Epithelial cell of proximal tubule (primary cell): ENCODE data around the gene MAP7D3. TPM values are rescaled to one million over a fixed set of nuclear protein-coding genes. Genes with fewer than 3 reads are reported as not detected.

Source experiments
- DNase-seq: peaks from one replicate; pipeline ENCODE4 v3.0.0-alpha.2; 2011; ENCODE audit warnings: low read depth
- H3K4me3 ChIP-seq: 2 replicates; pipeline ENCODE4 v1.5.1; 2011; ENCODE audit warnings: low read depth, mild to moderate bottlenecking, low read length
- total RNA-seq: library from RNA; depleted of rRNA; stranded (reverse); fragments of >200 nt; gene quantifications from 2 replicates; pipeline ENCODE4 v1.2.3, GENCODE V29; 2015
- TF ChIP-seq, protein P1 (sequence below): conservative IDR thresholded peaks from 2 replicates; pipeline ENCODE4 v1.5.1; 2012; ENCODE audit warnings: low read depth, mild to moderate bottlenecking, low read length

Gene MAP7D3
- total RNA-seq, 1 donor from 2014 or later = 18.6 TPM

DNA sequence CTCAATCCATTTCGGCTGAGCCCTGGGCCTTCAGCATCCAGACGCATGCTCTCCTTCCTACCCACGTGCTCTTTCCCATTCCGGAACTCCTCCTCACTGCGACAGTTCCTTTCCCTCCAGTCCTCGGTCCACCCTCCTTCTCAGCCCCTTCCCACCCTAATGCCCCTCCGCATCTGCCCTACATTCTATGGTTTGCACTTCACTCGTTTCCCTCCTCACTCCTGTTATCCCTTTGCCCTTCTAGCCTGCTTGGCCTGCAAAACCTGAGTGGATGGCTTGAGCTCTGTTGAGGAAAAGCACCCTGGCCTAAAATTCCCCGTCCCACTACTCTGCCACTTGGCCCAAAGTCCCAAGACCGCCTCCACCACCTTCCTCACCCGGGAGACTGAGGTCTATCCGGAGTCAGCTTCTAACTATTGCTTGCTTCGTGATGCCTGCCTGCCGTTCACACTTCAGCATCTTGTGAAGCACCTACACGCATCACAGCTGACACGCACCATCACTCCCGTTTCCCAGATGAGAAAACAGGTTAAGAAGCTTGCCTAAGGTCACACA, 38.6 kb downstream of the MAP7D3 start:
- TF ChIP-seq, protein P1, sequence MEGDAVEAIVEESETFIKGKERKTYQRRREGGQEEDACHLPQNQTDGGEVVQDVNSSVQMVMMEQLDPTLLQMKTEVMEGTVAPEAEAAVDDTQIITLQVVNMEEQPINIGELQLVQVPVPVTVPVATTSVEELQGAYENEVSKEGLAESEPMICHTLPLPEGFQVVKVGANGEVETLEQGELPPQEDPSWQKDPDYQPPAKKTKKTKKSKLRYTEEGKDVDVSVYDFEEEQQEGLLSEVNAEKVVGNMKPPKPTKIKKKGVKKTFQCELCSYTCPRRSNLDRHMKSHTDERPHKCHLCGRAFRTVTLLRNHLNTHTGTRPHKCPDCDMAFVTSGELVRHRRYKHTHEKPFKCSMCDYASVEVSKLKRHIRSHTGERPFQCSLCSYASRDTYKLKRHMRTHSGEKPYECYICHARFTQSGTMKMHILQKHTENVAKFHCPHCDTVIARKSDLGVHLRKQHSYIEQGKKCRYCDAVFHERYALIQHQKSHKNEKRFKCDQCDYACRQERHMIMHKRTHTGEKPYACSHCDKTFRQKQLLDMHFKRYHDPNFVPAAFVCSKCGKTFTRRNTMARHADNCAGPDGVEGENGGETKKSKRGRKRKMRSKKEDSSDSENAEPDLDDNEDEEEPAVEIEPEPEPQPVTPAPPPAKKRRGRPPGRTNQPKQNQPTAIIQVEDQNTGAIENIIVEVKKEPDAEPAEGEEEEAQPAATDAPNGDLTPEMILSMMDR = no peak
- DNase-seq = no peak
- H3K4me3 ChIP-seq = no peak overlapping the region

DNA sequence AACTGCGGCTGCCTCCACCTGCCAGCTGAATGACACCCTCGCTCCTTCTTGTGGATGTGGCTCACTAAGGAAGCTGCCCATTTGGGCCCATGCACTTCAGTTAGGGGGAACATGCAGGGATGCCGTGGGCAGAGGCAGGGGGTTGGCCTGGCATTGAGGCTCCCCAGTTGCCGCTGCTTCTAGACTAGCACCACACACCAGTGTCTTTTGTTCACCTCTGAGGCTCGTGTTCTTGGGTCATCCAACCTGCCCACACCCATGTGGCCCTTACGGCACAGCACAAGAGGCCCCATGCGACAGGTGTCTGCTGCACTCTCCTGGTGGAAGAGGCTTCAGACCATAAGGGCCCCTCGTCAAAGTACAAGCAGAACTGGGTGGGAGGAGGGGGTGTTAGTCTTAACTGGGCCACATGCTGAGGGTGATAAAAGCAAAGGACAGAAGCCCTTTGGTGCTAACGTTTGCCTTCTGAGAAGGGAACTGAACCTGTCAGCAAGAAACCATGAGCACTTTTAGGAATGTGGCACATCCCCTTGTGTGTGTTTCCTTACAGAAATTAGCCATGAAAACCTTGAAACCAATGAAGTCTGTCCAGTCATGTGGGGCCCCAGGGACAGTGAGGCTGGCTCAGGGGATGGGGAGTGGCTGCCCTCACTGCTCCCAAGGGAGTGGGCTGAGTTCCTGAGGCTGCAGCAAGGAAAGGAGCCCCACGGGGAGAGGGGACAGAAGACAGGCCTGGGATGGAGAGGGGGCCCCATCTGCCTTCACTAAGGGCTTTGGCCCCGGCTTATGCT, 39.2 kb downstream of the MAP7D3 start:
- no peak overlapping the region for H3K4me3 ChIP-seq
- DNase-seq = no peak
- TF ChIP-seq, protein P1 = no peak

DNA sequence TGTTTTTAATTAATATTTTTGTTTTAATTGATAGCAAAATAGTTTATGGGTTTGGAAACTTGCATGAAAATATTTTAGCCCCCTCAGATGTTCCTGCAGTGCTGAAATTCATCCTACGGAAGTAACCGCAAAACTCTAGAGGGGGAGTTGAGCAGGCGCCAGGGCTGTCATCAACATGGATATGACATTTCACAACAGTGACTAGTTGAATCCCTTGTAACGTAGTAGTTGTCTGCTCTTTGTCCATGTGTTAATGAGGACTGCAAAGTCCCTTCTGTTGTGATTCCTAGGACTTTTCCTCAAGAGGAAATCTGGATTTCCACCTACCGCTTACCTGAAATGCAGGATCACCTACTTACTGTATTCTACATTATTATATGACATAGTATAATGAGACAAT, 40.4 kb downstream of the MAP7D3 start:
- H3K4me3 ChIP-seq = no peak overlapping the region
- DNase-seq = no peak
- TF ChIP-seq, protein P1 = no peak

DNA sequence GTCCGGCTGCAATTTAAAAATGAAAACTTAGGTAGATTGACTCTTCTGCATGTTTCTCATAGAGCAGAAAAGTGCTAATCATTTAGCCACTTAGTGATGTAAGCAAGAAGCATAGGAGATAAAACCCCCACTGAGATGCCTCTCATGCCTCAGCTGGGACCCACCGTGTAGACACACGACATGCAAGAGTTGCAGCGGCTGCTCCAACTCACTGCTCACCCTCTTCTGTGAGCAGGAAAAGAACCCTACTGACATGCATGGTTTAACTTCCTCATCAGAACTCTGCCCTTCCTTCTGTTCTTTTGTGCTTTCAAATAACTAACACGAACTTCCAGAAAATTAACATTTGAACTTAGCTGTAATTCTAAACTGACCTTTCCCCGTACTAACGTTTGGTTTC, 41.0 kb downstream of the MAP7D3 start:
- H3K4me3 ChIP-seq = no peak overlapping the region
- no peak for DNase-seq
- TF ChIP-seq, protein P1 = no peak

DNA sequence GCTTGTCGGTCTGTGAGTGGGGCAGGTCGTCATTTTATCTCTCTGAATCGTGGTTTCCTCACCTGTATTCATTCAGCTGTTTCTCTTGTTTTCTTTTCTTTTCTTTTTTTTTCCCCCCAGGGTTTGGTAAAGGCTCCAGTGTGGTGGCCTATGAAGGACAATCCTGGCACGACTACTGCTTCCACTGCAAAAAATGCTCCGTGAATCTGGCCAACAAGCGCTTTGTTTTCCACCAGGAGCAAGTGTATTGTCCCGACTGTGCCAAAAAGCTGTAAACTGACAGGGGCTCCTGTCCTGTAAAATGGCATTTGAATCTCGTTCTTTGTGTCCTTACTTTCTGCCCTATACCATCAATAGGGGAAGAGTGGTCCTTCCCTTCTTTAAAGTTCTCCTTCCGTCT, 41.4 kb downstream of the MAP7D3 start:
- TF ChIP-seq, protein P1 = no peak
- no peak for DNase-seq
- H3K4me3 ChIP-seq = no peak overlapping the region

DNA sequence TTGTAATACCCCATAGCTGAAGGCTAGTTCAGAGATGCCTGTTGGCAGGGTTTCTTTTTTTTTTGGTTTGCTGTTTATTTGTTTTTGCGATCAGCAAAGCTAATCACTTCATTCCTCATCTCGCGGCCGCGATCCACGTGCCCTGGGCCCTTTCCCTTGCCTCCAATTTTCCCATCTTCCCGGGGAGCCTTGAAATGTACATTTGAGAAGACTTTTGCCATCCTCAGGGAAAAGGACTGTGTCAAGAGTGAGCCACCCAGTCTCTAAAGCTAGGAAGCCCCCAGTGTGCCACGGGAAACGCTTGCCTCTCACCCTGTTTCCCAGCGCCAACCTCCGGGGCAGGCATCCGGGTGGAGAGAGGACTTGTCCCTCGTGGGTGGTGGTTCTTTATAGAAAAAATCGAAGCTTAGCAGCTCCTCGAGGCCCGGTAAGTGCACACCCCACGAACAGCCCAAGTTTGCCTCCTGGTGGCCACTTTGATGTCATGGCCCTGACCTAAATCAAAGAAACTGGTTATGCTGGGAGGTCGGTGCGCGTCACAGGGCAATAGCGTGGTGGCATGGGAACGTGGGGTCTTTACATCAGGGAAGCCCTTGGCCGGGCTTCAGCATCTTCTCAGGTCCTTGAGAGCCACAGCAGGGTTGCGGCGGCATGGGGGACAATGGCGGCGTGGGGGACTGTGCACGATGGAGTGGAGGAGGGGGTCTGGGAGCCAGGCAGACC, 42.0 kb downstream of the MAP7D3 start:
- TF ChIP-seq, protein P1 = peak; percentile 62
- H3K4me3 ChIP-seq = no peak overlapping the region
- DNase-seq = no peak
